GM18867 (cell line): Measurements from ENCODE around the gene PDCD1LG2.

Experiments
- ATAC-seq: cut with Tn5 transposase; IDR thresholded peaks from one replicate; pipeline ENCODE4 v1.9.1; 2021; ENCODE audit warnings: mild to moderate bottlenecking, moderate library complexity; ENCODE audit not compliant: unreplicated experiment

PDCD1LG2 gene

GRCh38 chr9:5608298-5609225, 98.2 kb downstream of the PDCD1LG2 start:
- peak; percentile 60 for ATAC-seq

DNA sequence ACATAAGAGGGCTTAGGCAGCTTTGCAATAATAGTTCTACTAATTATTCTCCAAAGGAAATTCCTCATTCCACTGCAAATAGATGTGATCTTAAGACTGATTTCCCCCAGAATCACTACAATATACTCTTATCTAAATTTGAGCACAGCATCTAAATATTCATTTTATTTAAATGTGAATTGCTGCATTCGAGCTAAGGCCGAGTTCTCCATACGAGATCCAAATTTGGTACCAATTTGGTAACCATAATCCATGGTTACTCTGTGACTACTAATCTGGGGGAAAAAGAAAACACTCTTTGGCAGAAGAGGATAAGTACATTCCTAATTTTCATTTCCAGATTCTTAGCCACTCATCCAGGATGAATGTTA, 98.9 kb downstream of the PDCD1LG2 start:
- no peak for ATAC-seq

DNA sequence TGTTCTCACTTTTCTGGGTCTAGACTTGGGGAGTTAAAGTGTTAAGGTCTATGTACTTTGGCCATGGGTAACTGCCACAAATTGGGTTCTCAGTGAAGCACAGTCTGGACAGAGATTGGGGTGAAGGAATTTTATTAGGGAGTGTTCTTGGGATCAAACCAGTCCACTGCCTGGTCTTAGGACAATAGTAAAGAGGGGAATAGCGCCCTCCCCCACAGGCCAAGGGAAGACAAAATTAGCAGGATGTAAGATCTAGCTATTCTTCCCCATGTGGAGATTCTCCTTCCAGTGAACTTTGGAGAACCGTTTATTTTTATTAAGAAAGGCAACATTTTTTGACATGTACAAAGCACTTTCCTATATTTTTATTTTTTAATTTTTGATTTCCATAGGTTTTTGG, 100.2 kb downstream of the PDCD1LG2 start:
- no peak for ATAC-seq

GRCh38 chr9:5611321-5612184, 101.2 kb downstream of the PDCD1LG2 start:
- no peak for ATAC-seq

GRCh38 chr9:5612185-5612530, 101.8 kb downstream of the PDCD1LG2 start:
- ATAC-seq: no peak

- no peak for ATAC-seq
These were observed 103.9 kb downstream of the PDCD1LG2 start for GRCh38 chr9:5614192-5614591.

- ATAC-seq: no peak
These were observed 104.7 kb downstream of the PDCD1LG2 start for GRCh38 chr9:5614985-5615384.

- ATAC-seq: peak; percentile 91
These were observed 107.4 kb downstream of the PDCD1LG2 start for GRCh38 chr9:5617749-5618148.

DNA sequence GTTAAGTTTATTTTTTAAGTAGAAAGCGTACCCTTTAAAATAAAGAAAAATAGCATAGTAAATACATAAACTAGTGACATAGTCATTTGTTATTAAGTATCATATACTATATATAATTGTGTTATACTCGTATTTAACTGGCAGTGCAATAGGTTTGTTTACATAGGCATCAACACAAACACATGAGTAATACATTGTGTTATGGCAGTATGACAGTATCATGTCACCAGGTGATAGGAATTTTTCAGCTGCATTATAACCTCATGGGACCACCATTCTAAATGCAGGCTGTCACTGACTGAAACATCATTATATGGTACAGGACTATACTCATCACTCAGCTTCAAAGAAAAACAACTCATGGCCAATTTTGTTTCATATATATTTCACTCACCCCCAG, 110.2 kb downstream of the PDCD1LG2 start:
- ATAC-seq: no peak
